RWPE2 (cell line): ENCODE data around the gene EPHA6.

Source experiments
- ATAC-seq: fragments of 200-7000 bp; cut with Tn5 transposase; 3 replicates; pipeline ENCODE4 v1.9.1; 2021; ENCODE audit warnings: low read depth
- DNase-seq: peaks from one replicate; pipeline ENCODE4 v3.0.0-alpha.2; 2020; ENCODE audit warnings: low spot score
- H3K27ac ChIP-seq: fragments of 450-650 bp; 2 replicates; pipeline ENCODE4 v1.5.1; 2017; ENCODE audit warnings: mild to moderate bottlenecking; ENCODE audit not compliant: poor library complexity, severe bottlenecking
- H3K27me3 ChIP-seq: fragments of 250-450 bp; sonication (Bioruptor Pico); 2 replicates; pipeline ENCODE4 v1.5.1; 2021; ENCODE audit warnings: mild to moderate bottlenecking, moderate library complexity; ENCODE audit not compliant: insufficient read depth, poor library complexity, severe bottlenecking
- H3K36me3 ChIP-seq: fragments of 250-450 bp; sonication (Bioruptor Pico); 2 replicates; pipeline ENCODE4 v1.5.1; 2020; ENCODE audit warnings: low read depth, mild to moderate bottlenecking, moderate library complexity
- H3K4me1 ChIP-seq: fragments of 250-450 bp; sonication (Bioruptor Pico); 2 replicates; pipeline ENCODE4 v1.5.1; 2021; ENCODE audit warnings: mild to moderate bottlenecking, moderate library complexity; ENCODE audit not compliant: insufficient read depth, poor library complexity, severe bottlenecking
- H3K4me3 ChIP-seq: fragments of 250-450 bp; sonication (Bioruptor Pico); 2 replicates; pipeline ENCODE4 v1.5.1; 2021; ENCODE audit warnings: mild to moderate bottlenecking, moderate library complexity; ENCODE audit not compliant: severe bottlenecking
- H3K9me3 ChIP-seq: fragments of 250-450 bp; sonication (Bioruptor Pico); 2 replicates; pipeline ENCODE4 v1.5.1; 2021; ENCODE audit warnings: mild to moderate bottlenecking, moderate library complexity; ENCODE audit not compliant: severe bottlenecking
- CTCF ChIP-seq: fragments of 450-650 bp; IDR thresholded peaks from one replicate; pipeline ENCODE4 v1.5.1; 2017; ENCODE audit warnings: mild to moderate bottlenecking, moderate library complexity; ENCODE audit not compliant: poor library complexity, severe bottlenecking

Gene EPHA6

GRCh38 chr3:97665896-97666295 lies 851.5 kb downstream of the EPHA6 start:
- Histone ChIP-seq H3K36me3 (no peaks in the 10 kb centered on the region), H3K27me3 (no peaks in the 10 kb centered on the region), H3K27ac (no peak overlapping the region), H3K4me3 (no peak overlapping the region), H3K9me3 (no peaks in the 10 kb centered on the region), H3K4me1 (no peaks in the 10 kb centered on the region)
- no peak for DNase-seq
- ATAC-seq = no peak
- no peak for TF ChIP-seq CTCF

- Histone ChIP-seq H3K4me3 (no peak overlapping the region), H3K27ac (no peak overlapping the region), H3K9me3 (no peaks in the 10 kb centered on the region), H3K27me3 (no peaks in the 10 kb centered on the region), H3K4me1 (no peaks in the 10 kb centered on the region), H3K36me3 (no peaks in the 10 kb centered on the region)
- ATAC-seq (no peak), DNase-seq (no peak)
- TF ChIP-seq CTCF = no peak
Observed at GRCh38 chr3:97670952-97671351, 856.6 kb downstream of the EPHA6 start.

- no peak for TF ChIP-seq CTCF
- DNase-seq (no peak), ATAC-seq (no peak)
- Histone ChIP-seq H3K4me1 (no peaks in the 10 kb centered on the region), H3K27ac (no peak overlapping the region), H3K4me3 (no peak overlapping the region), H3K27me3 (no peaks in the 10 kb centered on the region), H3K36me3 (no peaks in the 10 kb centered on the region), H3K9me3 (no peaks in the 10 kb centered on the region)
Observed at GRCh38 chr3:97673357-97673997, 859.1 kb downstream of the EPHA6 start.

GRCh38 chr3:97674461-97674860 lies 860.1 kb downstream of the EPHA6 start:
- no peak for ATAC-seq

More at GRCh38 chr3:97674461-97674860, 860.1 kb downstream of the EPHA6 start:
- H3K36me3 ChIP-seq = no peaks in the 10 kb centered on the region
- TF ChIP-seq CTCF = no peak
- no peak overlapping the region for H3K27ac ChIP-seq
- H3K27me3 ChIP-seq = no peaks in the 10 kb centered on the region
- H3K4me3 ChIP-seq = no peak overlapping the region
- no peaks in the 10 kb centered on the region for H3K4me1 ChIP-seq
- no peak for DNase-seq
- no peaks in the 10 kb centered on the region for H3K9me3 ChIP-seq
